IMR-90 (cell line): Measurements from ENCODE around the gene FER. TPM values are rescaled to one million over a fixed set of nuclear protein-coding genes. Genes with fewer than 3 reads are reported as not detected.

Experiments used
- ATAC-seq: fragments of 200-7000 bp; cut with Tn5 transposase; 2 replicates; pipeline ENCODE4 v1.9.1; 2020; ENCODE audit warnings: low read depth, mild to moderate bottlenecking, moderate library complexity
- BruUV-seq: library from RNA; stranded (reverse); fragments of 400-500 nt; replicated peaks from 2 replicates; lab custom pipeline; 2021; lab: Mats Ljungman, UMichigan
- CTCF ChIA-PET: fragments of 300-600 bp; formaldehyde crosslinking; extraction: SDS; loops from one replicate; lab custom pipeline; 2021; ENCODE audit warnings: antibody characterized with exemption; lab: Yijun Ruan, JAX
- POLR2A ChIA-PET: fragments of 300-600 bp; sonication (Branson Sonifier 250); formaldehyde crosslinking; loops from one replicate; lab custom pipeline; 2022; ENCODE audit warnings: antibody characterized with exemption; ENCODE audit not compliant: unreplicated experiment; lab: Charles Lee
- DNase-seq: peaks from one replicate; pipeline ENCODE4 v3.0.0; 2013
- H2AFZ ChIP-seq: replicated peaks from 2 replicates; pipeline ENCODE3; 2013; ENCODE audit warnings: low read length, mild to moderate bottlenecking; ENCODE audit not compliant: poor library complexity
- H2AK5ac ChIP-seq: 2 replicates; pipeline ENCODE4 v1.6.1; 2013; ENCODE audit warnings: low read depth, low read length, inconsistent platforms
- H2AK9ac ChIP-seq: replicated peaks from 2 replicates; pipeline ENCODE3; 2013; ENCODE audit warnings: mild to moderate bottlenecking, low read depth, low read length, moderate library complexity; ENCODE audit not compliant: poor library complexity
- H2BK120ac ChIP-seq: 2 replicates; pipeline ENCODE4 v1.6.1; 2013; ENCODE audit warnings: low read depth, low read length, inconsistent platforms
- H2BK15ac ChIP-seq: 3 replicates; pipeline ENCODE4 v1.6.1; 2013; ENCODE audit warnings: low read depth, low read length, inconsistent platforms
- H2BK20ac ChIP-seq: 2 replicates; pipeline ENCODE4 v1.6.1; 2013; ENCODE audit warnings: low read depth, mild to moderate bottlenecking, inconsistent platforms, low read length, moderate library complexity
- H2BK5ac ChIP-seq: 2 replicates; pipeline ENCODE4 v1.6.1; 2013; ENCODE audit warnings: mild to moderate bottlenecking, low read depth, low read length, inconsistent platforms; ENCODE audit not compliant: poor library complexity, severe bottlenecking
- H3K14ac ChIP-seq: replicated peaks from 2 replicates; pipeline ENCODE4 v1.6.1; 2013; ENCODE audit warnings: low read depth, low read length, inconsistent platforms
- H3K18ac ChIP-seq: 2 replicates; pipeline ENCODE4 v1.6.1; 2013; ENCODE audit warnings: low read depth, low read length, control low read depth
- H3K23ac ChIP-seq: 2 replicates; pipeline ENCODE4 v1.6.1; 2013; ENCODE audit warnings: low read depth, low read length, inconsistent platforms
- H3K27ac ChIP-seq: 2 replicates; pipeline ENCODE4 v1.5.1; 2013; ENCODE audit warnings: mild to moderate bottlenecking, control low read depth, low read length; ENCODE audit not compliant: insufficient read depth
- H3K27me3 ChIP-seq: 2 replicates; pipeline ENCODE4 v1.6.1; 2013; ENCODE audit warnings: low read length; ENCODE audit not compliant: control insufficient read depth, insufficient read depth
- H3K36me3 ChIP-seq: 2 replicates; pipeline ENCODE4 v1.6.1; 2013; ENCODE audit warnings: low read length, mixed read lengths; ENCODE audit not compliant: control insufficient read depth, insufficient read depth
- H3K4ac ChIP-seq: 2 replicates; pipeline ENCODE4 v1.6.1; 2013; ENCODE audit warnings: low read depth, low read length, inconsistent platforms
- H3K4me1 ChIP-seq: 2 replicates; pipeline ENCODE4 v1.6.1; 2013; ENCODE audit warnings: low read length, mixed read lengths; ENCODE audit not compliant: control insufficient read depth, insufficient read depth
- H3K4me2 ChIP-seq: 2 replicates; pipeline ENCODE4 v1.6.1; 2013; ENCODE audit warnings: low read depth, mild to moderate bottlenecking, control low read depth, low read length, moderate library complexity
- H3K4me3 ChIP-seq: 2 replicates; pipeline ENCODE4 v1.5.1; 2013; ENCODE audit warnings: low read depth, mild to moderate bottlenecking, control low read depth, low read length, moderate library complexity; ENCODE audit not compliant: insufficient read depth
- H3K56ac ChIP-seq: 2 replicates; pipeline ENCODE4 v1.6.1; 2013; ENCODE audit warnings: low read length, inconsistent platforms; ENCODE audit not compliant: insufficient read depth; ENCODE audit errors: extremely low read depth
- H3K79me1 ChIP-seq, 2 experiments: 2 replicates each; pipeline ENCODE4 v1.6.1; 2013; ENCODE audit warnings: low read length in 2 of 2, inconsistent platforms in 1 of 2, low read depth in 1 of 2
- H3K9ac ChIP-seq: 2 replicates; pipeline ENCODE4 v1.6.1; 2013; ENCODE audit warnings: low read depth, low read length, control low read depth
- H3K9me1 ChIP-seq: 2 replicates; pipeline ENCODE4 v1.6.1; 2013; ENCODE audit warnings: low read length, inconsistent platforms; ENCODE audit not compliant: insufficient read depth
- H3K9me3 ChIP-seq: 2 replicates; pipeline ENCODE4 v1.6.1; 2013; ENCODE audit warnings: low read length; ENCODE audit not compliant: control insufficient read depth, insufficient read depth
- H4K20me1 ChIP-seq: 2 replicates; pipeline ENCODE4 v1.6.1; 2013; ENCODE audit warnings: low read length, inconsistent platforms; ENCODE audit not compliant: insufficient read depth
- H4K5ac ChIP-seq: 2 replicates; pipeline ENCODE4 v1.6.1; 2013; ENCODE audit warnings: mild to moderate bottlenecking, low read depth, low read length, control low read depth
- H4K8ac ChIP-seq, 2 experiments: 2 replicates each; pipeline ENCODE4 v1.6.1; 2013; ENCODE audit warnings: low read depth in 2 of 2, low read length in 2 of 2, control low read depth in 1 of 2, inconsistent platforms in 1 of 2
- H4K91ac ChIP-seq: 2 replicates; pipeline ENCODE4 v1.6.1; 2013; ENCODE audit warnings: low read depth, low read length, inconsistent platforms; ENCODE audit not compliant: insufficient read depth
- BHLHE40 ChIP-seq: fragments of 150-350 bp; IDR thresholded peaks from 2 replicates; pipeline ENCODE4 v1.6.1; 2016; ENCODE audit warnings: mild to moderate bottlenecking, low read depth, low read length
- MAFK ChIP-seq: IDR thresholded peaks from 2 replicates; pipeline ENCODE4 v1.6.1; 2012; ENCODE audit warnings: low read depth, low read length, improper control_type of control experiment
- MXI1 ChIP-seq: IDR thresholded peaks from 2 replicates; pipeline ENCODE4 v1.6.1; 2012; ENCODE audit warnings: low read depth, mild to moderate bottlenecking, low read length, moderate library complexity, borderline replicate concordance
- RAD21 ChIP-seq: IDR thresholded peaks from 2 replicates; pipeline ENCODE4 v1.6.1; 2012; ENCODE audit warnings: low read length, improper control_type of control experiment
- RCOR1 ChIP-seq: IDR thresholded peaks from 2 replicates; pipeline ENCODE4 v1.6.1; 2012; ENCODE audit warnings: mild to moderate bottlenecking, low read length, improper control_type of control experiment; ENCODE audit not compliant: insufficient replicate concordance
- RFX5 ChIP-seq: IDR thresholded peaks from 2 replicates; pipeline ENCODE4 v1.8.0; 2012; ENCODE audit warnings: low read depth, mild to moderate bottlenecking, low read length, moderate library complexity
- SMC3 ChIP-seq: fragments of 150-350 bp; IDR thresholded peaks from 2 replicates; pipeline ENCODE4 v1.6.1; 2016; ENCODE audit warnings: low read depth, mild to moderate bottlenecking, antibody characterized with exemption, low read length, moderate library complexity
- WGBS, 2 experiments: methylation state at CpG; one replicate each; pipeline versions ENCODE4 v1.1.5 to v1.1.7; 2013; ENCODE audit warnings: missing lambda C conversion rate in 2 of 2; ENCODE audit not compliant: insufficient read length in 1 of 2; ENCODE audit errors: extremely low coverage in 2 of 2; 5-methylcytosine and 5-hydroxymethylcytosine counted together
- dilution Hi-C: fragments of 300-500 bp; cut with HindIII; formaldehyde crosslinking; loops from one replicate; pipeline ENCODE4 v1.14.3; 2018; ENCODE audit warnings: low sequenced_read_pairs; ENCODE audit not compliant: unreplicated experiment
- in situ Hi-C: fragments of 300-500 bp; cut with MboI; formaldehyde crosslinking; loops from 3 replicates; pipeline ENCODE4 v1.14.3; 2019; ENCODE audit warnings: low sequenced_read_pairs, inconsistent platforms, mixed read lengths
- intact Hi-C: fragments of 100-400 bp; cut with micrococcal nuclease; formaldehyde crosslinking; loops from 2 replicates; pipeline ENCODE4 v1.10.0; 2022
- polyA plus RNA-seq, 3 experiments: library from polyadenylated mRNA; depleted of rRNA; stranded (reverse); fragments of >200 nt; gene quantifications; 2 replicates each; pipeline ENCODE4 v1.2.3, GENCODE V29; 2012; ENCODE audit warnings: low replicate concordance in 1 of 3
- total RNA-seq: library from RNA; depleted of rRNA; stranded (reverse); fragments of >200 nt; gene quantifications from 2 replicates; pipeline ENCODE4 v1.2.3, GENCODE V29; 2012
- TF ChIP-seq, protein P1 (sequence below): fragments of 150-350 bp; IDR thresholded peaks from 2 replicates; pipeline ENCODE4 v1.6.1; 2017; ENCODE audit warnings: mild to moderate bottlenecking, antibody characterized with exemption, low read length, low read depth
- TF ChIP-seq, protein P2 (sequence below): fragments of 150-350 bp; IDR thresholded peaks from 2 replicates; pipeline ENCODE4 v1.6.1; 2016; ENCODE audit warnings: low read depth, mild to moderate bottlenecking, low read length, moderate library complexity, borderline replicate concordance

The FER gene
- total and polyA plus RNA-seq, 2 of the 4 experiments (the other 2 are of a cell fraction): 3.5 to 32.4 TPM

DNA sequence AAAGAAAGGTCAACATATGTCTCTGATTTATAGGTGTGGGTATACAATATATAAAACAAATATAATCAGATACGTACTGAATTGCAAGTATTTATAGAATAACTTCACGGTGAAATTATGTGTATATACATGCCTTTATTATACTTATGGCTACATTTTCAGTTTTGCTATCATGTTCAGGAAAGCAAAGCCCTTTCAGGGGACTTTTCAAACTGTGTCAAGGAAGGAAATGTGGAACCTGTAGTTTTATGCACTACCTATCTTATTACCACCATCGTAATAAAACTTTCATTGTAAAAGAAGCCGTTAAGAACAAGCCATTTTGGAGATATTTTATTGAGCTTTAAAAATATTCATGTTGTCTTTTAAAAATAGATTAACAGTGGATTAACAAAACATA lies 404.9 kb downstream of the FER start:
- Histone ChIP-seq H3K9me3 (no peaks in the 10 kb centered on the region), H2AK9ac (no peak overlapping the region), H2AK5ac (no peak overlapping the region), H3K4ac (no peak overlapping the region), H4K20me1 (no peaks in the 10 kb centered on the region), H4K5ac (no peak overlapping the region), H3K9ac (no peak overlapping the region), H3K4me3 (no peak overlapping the region), H3K23ac (no peak overlapping the region), H3K14ac (no peak overlapping the region), H3K36me3 (no peaks in the 10 kb centered on the region), H3K79me1 (no peaks in the 10 kb centered on the region), H2BK120ac (no peak overlapping the region), H3K4me1 (no peaks in the 10 kb centered on the region), H2BK15ac (no peak overlapping the region), H4K91ac (no peak overlapping the region), H4K8ac (no peak overlapping the region), H3K27ac (no peak overlapping the region), H3K4me2 (no peak overlapping the region), H2BK5ac (no peak overlapping the region), H3K18ac (no peak overlapping the region), H2BK20ac (no peak overlapping the region), H3K27me3 (no peaks in the 10 kb centered on the region), H3K9me1 (no peaks in the 10 kb centered on the region), H3K56ac (no peak overlapping the region), H2AFZ (no peak overlapping the region)
- CTCF ChIA-PET: no interaction called here
- no CpG with 5 or more reads among the region's 4 CpGs for WGBS, 2 experiments
- ATAC-seq: no peak
- dilution Hi-C loops (no loop called here), in situ Hi-C loops (no loop called here), intact Hi-C loops (no loop called here)
- TF ChIP-seq, protein P1, sequence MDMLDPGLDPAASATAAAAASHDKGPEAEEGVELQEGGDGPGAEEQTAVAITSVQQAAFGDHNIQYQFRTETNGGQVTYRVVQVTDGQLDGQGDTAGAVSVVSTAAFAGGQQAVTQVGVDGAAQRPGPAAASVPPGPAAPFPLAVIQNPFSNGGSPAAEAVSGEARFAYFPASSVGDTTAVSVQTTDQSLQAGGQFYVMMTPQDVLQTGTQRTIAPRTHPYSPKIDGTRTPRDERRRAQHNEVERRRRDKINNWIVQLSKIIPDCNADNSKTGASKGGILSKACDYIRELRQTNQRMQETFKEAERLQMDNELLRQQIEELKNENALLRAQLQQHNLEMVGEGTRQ: no peak
- TF ChIP-seq RCOR1 (no peak), RFX5 (no peak), SMC3 (no peak), MAFK (no peak), BHLHE40 (no peak), MXI1 (no peak), RAD21 (no peak)
- TF ChIP-seq, protein P2, sequence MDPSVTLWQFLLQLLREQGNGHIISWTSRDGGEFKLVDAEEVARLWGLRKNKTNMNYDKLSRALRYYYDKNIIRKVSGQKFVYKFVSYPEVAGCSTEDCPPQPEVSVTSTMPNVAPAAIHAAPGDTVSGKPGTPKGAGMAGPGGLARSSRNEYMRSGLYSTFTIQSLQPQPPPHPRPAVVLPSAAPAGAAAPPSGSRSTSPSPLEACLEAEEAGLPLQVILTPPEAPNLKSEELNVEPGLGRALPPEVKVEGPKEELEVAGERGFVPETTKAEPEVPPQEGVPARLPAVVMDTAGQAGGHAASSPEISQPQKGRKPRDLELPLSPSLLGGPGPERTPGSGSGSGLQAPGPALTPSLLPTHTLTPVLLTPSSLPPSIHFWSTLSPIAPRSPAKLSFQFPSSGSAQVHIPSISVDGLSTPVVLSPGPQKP: no peak
- POLR2A ChIA-PET: no interaction called here
- DNase-seq: no peak
- no TSS peak for BruUV-seq
